Stimulated activated CD8-positive, alpha-beta memory T cell treated with anti-CD3 and anti-CD28 coated beads, Interleukin-4, amount 100 ng/mL, for 1 hour (primary cell): Measurements from ENCODE around the gene NCOR1.
"Not testable (repeated sequence)": the region's sequence is repeated elsewhere in the genome, so short reads cannot be mapped to it uniquely, and the experiment has no call there.

Source experiments
- DNase-seq, 2 donors: peaks; one replicate each; pipeline ENCODE4 v3.0.0-alpha.2; 2020; ENCODE audit warnings: low read depth in 2 of 2, low spot score in 1 of 2

The NCOR1 gene

DNA sequence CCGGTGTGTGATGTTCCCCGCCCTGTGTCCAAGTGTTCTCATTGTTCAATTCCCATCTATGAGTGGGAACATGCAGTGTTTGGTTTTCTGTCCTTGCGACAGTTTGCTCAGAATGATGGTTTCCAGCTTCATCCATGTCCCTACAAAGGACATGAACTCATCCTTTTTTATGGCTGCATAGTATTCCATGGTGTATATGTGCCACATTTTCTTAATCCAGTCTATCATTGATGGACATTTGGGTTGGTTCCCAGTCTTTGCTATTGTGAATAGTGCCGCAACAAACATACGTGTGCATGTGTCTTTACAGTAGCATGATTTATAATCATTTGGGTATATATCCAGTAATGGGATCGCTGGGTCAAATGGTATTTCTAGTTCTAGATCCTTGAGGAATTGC, 63.0 kb downstream of the NCOR1 start:
- not testable (repeated sequence) for DNase-seq

DNA sequence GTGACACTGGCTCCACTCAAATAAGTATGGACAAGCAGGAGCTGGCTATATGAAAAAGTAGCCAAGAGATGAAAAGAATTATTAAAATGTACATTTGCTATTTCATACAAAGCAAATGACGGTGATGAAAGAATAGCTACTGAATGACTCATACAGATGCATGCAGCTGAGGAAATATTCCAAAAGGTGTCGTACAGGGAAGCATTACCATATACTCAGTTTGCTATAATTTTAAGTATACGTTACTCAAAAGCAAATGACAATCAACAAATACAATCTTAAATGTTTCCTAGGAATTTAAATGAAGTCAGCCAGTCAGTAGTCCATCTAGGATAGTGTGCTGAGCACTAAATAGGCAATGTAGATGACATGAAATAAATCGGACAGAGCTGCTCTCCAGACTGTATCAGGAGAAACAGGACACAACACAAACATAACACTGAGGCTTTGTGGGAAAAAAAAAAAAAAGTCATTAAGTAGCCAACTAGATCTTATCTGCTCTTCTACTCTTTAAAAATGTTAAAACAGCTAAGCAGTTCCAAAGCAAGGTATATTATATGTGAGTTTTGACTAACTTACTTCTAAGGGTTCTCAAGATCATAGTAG, 65.0 kb downstream of the NCOR1 start:
- DNase-seq = no peak

DNA sequence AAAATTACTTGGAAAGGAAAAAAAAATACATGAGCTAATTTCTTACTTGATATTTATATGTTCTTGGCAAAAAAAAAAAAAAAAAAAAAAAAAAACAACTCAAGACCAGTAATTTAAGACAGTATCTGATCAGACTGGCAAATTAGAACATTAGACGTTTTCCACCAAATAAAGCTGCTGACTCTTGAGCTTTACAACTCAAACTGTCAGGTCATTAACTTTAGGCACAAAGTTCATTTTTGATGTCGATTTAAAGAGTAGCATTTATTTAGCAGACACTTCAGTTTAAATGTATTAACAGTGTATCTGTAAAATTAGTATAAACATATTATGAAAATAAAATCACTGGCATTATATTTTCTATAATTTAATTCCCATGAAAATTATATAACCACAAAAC, 66.7 kb downstream of the NCOR1 start:
- DNase-seq = no peak

DNA sequence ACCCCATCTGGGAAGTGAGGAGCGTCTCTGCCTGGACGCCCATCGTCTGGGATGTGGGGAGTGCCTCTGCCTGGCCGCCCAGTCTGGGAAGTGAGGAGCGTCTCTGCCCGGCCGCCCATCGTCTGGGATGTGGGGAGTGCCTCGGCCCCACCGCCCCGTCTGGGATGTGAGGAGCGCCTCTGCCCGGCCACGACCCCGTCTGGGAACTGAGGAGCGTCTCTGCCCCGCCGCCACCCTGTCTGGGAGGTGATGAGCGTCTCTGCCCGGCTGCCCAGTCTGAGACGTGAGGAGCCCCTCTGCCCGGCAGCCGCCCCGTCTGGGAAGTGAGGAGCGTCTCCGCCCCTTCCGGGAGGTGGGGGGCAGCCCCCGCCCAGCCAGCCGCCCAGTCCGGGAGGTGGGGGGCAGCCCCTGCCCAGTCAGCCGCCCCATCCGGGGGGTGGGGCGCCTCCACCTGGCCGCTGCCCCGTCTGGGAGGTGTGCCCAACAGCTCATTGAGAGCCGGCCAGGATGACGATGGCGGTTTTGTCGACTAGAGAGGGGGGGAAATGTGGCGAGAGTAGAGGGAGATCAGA, 69.9 kb downstream of the NCOR1 start:
- DNase-seq = not testable (repeated sequence)

DNA sequence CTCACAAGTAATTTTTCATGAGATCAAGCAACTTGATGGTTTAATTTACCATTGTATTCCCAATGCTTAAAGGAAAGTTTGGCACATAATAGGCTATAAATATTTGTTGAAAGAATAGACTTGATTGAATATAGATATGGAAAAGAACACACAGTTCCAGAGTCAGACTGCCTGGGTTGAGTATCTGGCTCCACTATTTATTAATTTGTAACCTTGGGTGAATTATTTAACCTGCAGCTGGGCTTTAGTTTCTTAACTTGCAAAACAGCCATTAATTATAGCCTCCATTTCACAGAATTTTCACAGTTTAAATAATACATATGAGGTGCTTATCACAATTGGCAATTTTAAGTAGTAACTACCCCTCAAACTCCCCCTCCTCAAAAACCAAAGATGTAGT, 73.6 kb downstream of the NCOR1 start:
- DNase-seq = no peak

DNA sequence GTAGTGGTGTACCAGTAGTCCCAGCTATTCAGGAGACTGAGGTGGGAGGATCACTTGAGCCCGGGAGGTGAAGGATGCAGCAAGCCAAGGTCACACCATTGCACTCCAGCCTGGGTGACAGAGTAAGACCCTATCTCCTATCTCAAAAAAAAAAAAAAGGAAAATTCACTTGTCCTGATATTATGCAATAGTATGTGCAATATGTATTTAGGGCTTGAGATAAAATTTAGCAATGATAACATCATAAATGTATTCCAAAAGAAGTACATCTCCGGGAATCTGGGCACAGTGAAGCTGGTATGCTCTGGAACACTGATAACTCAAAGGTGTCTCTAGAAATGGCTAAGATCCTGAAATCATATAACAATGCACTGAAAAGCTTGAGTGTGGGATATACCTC, 74.5 kb downstream of the NCOR1 start:
- DNase-seq = no peak

DNA sequence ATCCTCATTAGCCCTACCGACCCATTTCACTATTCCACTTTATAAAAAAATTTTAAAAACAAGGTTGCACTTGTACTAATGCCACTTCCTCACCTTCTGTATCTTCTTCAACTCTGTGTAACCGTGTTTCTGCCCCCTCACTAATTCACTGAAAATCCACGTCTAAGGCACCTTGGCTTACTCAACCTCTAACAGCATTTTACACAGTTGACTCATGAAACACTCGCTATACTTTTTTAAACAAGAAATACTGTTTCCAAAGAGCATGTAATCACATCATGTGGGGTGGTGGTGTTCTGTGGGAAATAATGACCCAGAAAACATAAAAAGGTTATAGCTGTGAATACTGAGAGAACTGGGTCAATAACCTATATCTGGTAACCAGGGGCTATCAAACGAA, 79.9 kb downstream of the NCOR1 start:
- no peak for DNase-seq

DNA sequence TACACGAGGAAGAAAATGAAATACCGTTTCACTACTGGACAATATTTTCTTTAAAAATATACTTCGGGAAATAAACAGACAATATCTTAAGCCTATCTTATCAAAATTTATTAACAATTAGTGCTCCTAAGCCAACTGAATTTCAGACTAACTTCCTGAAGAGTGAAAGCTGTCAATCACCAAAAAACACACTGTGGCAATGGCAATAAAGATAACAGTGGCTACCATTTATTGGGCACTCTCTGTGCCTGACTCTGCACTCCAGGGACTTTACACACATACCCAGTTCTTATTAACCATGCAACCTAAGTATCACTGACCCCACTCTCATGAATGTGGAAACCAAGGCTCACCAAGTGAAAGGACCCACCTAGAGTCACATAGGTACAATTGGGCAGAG, 83.7 kb downstream of the NCOR1 start:
- DNase-seq = no peak

DNA sequence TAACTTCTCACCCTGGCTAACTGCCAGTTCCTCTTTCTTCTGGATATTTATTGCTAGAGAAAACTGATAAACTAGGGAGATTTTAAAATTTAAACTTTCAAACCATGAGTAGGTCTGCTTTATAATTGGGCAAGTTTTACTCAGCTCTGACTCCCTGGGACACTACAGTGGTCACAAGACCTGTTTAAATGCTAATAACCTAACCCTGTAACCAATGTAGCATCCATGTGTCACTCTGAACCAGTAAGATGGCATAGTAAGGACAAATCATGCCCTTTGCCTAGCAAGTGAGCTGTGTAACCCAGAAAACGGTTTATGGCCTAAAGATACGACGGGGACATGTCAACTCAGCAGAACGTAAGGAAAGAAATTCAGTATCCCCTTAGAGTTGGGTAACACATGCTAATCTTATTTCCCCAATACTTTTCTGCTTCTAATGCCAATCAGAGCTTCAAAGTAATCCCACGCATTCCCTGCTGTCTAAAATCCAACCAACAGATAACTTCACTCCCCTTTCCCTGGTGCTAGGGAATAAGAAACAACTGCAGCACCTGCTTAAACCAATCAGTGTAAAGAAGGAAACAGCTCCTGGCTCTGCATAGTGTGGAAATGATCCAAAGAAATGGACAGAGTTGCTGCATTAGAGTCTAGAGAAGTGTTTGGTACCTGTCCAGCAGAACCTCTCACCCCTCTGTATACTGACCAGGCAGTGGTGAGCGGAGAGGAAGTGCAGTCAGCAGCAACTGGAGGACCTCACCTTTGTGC, 85.7 kb downstream of the NCOR1 start:
- no peak for DNase-seq

DNA sequence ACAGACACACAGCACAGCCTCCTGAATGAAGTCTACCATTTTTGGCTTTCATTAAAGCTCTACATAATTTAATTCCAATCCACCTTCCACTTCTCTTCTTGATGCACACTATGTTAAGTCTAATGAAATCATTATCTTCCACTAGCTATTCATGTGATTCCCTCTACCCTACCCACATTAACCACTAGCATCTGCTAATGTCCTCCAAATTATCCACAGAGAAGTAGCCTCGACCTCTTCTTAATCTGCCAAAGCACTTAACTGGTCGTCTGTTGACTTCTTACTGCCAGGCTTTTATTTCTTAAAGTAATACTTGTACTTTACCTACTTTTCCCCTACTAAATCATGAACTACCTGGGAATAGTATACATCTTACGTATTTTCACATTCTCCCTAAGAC, 91.8 kb downstream of the NCOR1 start:
- DNase-seq = no peak

DNA sequence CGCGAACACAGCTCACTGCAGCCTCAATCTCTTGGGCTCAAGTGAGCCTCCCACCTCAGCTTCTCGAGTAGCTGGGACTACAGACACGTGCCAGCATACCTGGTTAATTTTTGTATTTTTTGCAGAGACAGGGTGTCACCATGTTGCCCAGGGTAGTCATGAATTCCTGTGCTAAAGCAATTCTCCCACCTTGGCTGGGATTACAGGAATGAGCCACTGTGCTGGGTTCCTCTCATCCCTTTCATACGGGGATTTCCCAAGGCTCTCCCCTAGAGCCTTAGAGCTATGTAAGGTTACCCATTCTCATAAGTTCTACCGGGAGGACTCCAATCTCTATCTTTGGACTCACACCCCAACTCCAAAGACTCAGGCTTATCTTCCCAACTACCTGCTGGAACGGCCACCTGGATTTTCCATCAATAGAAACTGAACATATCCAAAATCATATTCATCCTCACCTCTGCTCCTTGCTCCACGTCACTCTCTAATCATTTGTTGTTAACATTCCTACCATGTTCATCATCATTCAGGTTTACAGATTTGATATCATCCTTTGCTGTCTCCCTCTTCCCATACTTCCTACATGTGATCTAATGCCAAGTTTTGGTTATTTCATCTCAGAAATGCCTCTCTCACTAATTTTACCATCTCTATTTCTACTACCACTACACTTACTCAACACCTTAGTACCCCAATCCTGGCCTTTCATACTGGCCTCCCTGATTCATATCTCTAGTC, 92.5 kb downstream of the NCOR1 start:
- DNase-seq = no peak

DNA sequence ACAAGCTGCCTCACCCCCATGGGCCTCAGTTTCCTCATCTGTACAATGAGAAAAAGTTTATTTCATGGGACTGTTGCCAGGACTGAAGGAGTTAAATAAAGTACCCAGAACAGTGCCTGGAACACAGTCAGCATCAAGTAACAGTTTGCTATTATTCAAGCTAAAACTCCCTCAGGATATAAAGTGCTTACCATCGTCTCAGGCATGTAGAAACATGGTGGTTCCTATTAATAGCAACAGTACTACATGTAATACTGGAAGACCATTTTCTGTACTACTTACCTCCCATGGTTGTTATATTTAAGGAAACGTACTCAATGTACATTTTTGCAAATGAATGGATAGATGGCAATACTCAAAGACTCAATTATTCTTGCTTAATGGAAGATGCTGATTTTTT, 93.4 kb downstream of the NCOR1 start:
- DNase-seq = no peak

DNA sequence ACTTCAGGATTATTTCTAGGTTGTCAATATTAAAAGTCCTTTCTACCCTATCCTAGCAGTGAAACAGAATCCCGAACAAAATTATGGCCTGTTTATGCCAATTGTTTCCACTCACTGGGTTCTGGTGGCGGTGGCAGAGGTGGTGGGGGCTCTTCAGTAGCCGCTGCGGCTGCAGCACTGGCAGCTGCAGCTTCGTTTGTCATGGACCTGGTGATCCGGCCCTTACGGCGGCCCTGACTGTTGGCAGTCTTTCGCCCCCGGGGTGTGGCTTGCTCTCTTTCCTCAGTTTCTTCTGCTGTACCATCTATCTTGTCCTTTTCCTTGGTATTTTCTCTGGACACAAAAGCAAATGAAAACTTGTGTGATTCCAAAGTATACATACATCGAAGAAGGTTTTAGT, 94.4 kb downstream of the NCOR1 start:
- DNase-seq = no peak

DNA sequence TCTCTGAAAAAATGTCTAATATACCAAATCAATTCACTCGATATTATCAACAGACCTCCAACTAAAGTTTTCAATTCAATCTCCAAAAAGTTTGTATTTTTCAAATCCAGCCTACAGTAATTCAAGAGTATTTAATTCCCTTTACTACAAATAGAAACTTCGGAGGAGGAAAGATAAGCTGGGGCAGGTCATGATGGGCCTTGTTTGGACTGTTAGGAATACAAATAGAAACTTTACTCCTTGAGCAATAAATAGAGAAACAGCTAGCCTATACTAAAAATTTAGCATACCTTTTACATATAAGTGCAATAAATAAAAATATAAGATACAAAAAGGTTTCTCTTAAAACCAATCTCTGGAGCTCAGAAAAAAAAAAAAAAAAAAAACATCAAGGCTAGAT, 98.2 kb downstream of the NCOR1 start:
- no peak for DNase-seq

DNA sequence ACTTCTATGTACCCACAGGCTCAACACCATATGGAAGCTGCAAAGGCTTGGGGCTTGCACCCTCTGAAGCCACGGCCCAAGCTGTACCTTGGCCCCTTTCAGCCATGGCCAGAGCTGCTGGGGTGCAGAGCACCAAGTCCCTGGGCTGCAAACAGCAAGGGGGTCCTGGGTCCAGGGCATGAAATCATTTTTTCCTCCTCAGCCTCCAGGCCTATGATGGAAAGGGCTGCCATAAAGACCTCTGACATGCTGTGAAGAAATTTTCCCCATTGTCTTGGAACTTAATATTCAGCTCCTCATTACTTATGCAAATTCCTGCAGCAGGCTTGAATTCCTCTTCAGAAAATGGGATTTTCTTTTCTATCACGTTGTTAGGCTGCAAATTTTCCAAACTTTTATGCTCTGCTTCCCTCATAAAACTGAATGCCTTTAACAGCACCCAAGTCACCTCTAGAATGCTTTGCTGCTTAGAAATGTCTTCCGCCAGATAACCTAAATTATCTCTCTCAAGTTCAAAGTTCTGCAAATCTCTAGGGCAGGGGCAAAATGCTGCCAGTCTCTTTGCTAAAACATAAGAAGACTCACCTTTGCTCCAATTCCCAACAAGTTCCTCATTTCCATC, 100.1 kb downstream of the NCOR1 start:
- DNase-seq = not testable (repeated sequence)

DNA sequence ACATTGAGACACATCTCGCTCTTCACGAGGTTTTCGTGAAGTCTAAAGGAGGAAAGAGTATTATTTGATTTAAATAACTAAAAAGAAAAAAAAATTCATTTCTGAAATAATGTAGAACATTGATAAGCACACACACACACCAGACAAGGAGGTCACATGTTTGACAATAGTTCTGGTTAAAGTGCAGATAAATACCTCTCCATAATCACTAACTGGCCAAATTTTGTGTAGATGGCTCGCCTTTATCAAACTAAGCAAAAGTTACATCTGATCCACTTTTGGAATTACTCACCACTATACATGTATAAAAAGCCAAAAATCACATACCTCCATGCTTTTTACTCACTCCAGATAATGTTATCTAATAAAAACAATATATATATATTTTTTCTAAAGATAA, 106.5 kb downstream of the NCOR1 start:
- no peak for DNase-seq

DNA sequence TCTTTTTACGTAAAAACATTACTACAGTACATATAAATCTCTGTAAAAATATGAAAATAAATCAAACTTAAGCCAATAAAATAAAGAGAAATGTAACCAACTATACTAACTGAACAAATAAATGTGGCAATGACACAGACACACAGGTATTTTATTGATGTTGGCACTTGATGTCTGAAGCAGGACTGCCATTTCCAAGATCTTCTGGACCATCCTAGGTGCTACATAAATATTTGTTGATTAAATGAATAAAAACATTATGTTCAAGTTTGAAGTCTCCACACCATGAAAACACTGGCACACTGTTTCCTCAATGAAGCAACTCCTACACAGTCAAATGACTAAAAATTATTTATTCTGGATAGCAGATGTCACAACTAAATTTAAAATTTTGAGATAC, 106.9 kb downstream of the NCOR1 start:
- no peak for DNase-seq

DNA sequence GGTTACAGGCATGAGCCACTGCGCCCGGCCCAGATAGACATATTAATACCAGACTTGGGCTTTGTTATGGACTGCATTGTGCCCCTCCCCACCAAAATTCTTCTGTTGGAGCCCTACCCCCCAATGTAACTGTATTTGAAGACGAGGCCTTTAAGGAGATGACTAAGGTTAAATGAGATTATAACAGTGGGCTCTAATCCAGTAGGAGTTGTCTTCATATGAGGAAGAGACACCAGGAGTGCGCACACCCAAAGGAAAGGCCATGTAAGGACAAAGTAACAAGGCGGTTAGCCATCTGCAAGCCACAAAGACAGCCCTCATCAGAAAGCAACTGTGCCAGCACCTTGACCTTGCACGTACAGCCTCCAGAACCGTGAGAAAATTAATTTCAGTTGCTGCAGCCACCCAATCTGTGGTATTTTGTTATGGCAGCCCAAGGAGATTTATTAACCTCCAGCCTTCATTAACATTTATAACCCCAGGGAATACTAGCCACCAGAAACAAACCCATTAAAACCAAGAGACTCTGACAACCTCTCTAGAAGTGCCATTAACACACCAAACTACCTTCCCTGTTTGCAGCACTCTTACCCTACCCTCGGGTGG, 108.1 kb downstream of the NCOR1 start:
- no peak for DNase-seq

DNA sequence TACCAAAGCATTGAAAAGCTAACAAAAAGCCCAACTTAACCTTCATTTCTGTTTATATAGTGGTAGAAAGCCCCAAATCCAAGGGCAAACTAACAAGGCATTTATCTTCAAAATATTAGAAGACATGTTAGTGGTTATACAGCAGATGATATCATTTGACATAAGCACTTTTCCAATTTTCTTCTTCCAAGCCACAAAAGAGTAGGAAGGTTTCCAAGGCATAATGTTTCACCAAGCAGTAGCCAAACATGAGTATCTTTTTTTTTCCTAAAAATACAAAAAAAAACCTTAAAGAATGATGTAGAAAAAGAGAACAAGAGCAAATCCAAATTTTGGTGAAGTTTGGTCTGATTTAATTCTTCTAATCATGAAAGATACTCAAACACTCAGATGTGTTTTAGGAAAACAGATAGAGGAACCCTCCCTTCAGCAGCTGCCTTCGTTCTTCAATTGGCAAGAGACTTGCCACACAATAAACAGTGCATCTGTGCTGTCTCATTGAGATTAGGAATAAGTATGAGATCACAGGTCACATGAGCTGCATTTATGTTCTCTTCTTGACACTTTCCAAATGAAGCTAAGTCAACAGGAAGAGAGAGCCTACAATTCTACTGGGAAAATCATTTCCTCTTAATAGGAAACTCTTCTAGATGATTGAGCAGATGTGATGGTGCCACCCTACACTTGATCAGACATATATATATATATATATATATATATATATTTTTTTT, 109.0 kb downstream of the NCOR1 start:
- DNase-seq = no peak

DNA sequence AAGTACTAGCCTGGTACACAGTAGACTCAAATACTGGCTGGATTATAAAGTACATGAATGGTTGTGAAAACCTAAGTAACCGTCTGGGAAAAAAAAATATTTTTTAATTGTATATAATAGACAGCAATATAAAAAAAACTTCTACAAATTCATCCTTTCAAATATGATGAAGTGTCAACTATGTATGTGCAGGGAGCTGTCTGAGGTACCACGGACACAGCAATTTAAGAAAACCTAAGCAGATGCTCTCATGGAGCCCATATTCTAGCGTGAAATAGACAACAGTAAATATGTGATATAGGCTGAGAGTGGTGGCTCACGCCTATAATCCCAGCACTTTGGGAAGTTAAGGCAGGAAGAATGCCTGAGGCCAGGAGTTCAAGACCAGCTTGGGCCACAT, 111.1 kb downstream of the NCOR1 start:
- no peak for DNase-seq

DNA sequence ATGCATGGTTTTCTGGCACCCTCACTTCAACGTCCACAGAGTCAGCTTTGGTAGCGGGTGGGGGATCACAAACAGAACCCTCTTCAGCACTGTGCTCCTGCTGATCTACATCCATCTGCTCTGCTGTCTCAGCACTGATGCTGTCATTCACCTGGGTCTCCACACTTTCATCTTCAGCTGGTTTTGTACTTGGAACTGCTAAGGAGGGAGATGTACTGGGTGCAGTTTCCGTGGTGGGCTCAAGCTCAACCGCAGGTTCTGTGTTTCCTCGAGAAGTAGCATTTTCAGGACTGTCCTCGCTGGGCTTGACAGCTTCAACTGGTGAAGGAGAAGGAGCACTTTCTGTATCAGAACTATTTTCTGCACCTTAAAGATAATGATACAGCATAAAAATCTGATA, 113.9 kb downstream of the NCOR1 start:
- no peak for DNase-seq
